HG03097 (cell line): Measurements from ENCODE around the gene ATG13.
"Not testable (repeated sequence)": the region's sequence is repeated elsewhere in the genome, so short reads cannot be mapped to it uniquely, and the experiment has no call there.

Experiments
- ATAC-seq: cut with Tn5 transposase; IDR thresholded peaks from one replicate; pipeline ENCODE4 v1.9.1; 2021; ENCODE audit not compliant: unreplicated experiment, low FRiP score

ATG13 gene

DNA sequence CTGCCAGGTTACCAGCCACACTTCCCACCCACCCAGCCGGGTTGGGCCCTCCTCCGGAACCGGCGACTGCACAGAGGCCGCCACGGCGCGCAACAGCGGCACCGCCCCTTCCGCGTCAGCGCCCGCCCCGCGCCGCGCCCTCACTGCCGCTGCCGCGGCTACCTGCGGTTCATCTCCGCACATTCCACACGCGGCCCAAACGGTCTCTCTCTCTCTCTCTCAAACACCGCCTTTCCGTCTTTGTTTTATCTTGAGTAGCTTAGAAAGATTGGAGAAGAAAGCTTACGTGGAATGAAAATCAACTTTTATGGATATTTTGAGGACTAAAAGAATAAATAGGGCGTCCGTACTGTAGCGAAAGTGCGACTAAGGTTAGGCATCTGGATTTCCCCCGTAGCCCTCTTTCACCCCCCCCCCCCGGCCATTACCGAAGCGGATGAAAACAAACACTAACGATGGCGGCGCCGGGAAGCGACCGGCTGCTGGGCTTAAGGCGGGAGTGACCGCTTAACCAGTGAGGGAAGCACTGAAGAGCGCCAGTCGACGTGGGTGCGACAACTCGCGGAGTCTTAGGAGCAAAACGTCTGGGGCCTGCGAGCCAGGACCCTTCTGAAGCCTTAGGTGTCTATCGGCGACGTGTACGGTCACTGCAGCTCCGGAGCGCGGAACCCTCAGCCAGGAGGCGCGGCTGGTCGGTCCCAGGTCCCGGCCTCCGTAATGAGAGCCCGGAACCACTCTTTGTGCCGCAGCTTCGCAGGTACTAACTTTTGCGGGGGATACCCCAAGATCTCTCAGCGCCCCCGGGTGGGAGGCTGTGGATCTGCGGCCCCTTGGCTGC is at the start of gene ATG13, which contains the start of gene HARBI1:
TSS of gene ATG13 (plus strand) at position 420 of the 838 bp plus-strand sequence. CDS start 26,739 bp downstream, outside the sequence.
TSS of gene HARBI1 (minus strand) at position 94 of the 838 bp plus-strand sequence. CDS start 990 bp downstream, outside the sequence.
- peak; percentile 94 for ATAC-seq

DNA sequence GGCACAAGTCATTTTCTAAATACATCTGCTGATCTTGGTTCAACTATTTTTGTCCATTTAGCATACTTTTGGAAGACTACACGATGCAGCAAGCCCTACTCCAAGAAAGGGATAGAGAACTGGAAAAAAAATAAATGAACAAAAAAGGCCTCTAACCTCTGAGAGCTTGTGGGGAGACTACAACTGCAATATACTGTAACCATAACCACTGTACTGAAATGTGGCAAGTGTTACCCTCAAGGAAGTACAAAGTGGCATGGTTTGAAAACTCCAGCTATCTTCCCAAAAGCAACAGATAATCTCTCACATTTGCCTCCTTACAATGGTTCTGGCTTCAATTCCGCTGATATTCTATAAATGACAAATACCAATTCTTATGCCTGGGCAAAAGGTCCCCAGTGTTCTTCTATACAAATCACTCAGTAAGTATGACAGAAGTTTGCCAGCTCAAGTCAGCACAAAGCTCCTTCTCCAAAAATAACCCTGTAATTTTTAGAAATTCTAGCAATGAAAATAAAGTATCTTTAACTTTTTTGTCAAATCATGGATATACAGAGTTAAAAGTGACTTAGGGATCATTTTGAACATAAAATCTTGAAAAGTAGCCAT is 46.5 kb upstream of the ATG13 start:
- ATAC-seq, result no peak

DNA sequence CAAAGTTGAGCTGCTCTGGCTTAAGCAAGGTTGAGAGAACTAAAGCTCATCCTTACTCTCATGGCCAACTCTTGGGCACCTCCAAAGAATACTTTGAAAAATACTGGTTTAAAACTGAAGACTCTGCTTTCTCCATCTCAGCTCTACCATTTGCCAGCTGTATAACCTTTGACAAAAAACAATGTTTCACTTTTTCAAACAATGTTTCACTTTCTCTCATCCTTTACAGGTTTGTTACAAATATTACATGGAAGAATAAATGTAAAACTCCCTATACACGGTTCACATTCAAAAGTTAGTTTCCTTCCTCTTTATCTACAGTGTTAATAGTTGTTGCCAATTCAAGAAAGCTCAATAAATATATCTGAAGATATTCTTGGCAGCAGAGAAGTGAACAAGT is 42.7 kb upstream of the ATG13 start:
- no peak for ATAC-seq

DNA sequence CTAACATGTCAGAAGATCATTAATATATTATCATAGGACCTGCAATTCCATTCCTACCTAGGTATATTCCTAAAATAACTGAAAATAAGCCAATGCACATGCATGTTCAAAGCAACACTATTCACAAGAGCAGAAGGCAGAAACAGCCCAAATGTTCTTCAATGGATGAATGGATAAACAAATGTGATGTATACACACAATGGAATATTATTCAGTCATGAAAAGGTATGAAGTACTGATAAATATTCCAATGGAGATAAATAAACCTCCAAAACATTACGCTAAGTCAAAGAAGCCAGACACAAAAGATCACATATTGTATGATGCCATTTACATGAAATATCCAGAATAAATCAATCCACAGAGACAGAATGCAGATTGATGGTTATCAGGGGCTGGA is 40.3 kb upstream of the ATG13 start:
- no peak for ATAC-seq

DNA sequence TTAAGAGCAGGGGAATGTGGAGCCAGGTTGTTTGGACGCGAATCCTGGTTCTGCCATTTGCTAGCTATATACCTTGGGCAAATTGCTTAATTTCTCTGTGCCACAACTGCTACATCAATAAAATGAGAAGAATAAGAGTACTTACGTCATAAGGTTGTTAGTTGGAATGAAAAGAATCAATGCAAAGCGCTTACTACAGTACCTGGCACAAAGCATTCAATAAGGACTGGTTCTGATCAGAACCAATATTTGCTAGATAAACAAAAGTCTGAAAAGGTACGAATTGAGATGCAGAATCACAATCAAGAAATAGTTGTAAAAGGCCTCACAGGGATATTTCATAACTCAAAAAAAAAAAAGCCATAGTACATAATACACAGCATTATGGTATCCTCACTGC is 34.8 kb upstream of the ATG13 start:
- ATAC-seq, result no peak

DNA sequence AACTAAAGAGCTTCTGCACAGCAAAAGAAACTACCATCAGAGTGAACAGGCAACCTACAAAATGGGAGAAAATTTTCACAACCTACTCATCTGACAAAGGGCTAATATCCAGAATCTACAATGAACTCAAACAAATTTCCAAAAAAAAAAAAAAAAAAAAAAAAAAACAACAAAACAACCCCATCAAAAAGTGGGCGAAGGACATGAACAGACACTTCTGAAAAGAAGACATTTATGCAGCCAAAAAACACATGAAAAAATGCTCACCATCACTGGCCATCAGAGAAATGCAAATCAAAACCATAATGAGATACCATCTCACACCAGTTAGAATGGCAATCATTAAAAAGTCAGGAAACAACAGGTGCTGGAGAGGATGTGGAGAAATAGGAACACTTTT is 33.8 kb upstream of the ATG13 start:
- not testable (repeated sequence) for ATAC-seq

DNA sequence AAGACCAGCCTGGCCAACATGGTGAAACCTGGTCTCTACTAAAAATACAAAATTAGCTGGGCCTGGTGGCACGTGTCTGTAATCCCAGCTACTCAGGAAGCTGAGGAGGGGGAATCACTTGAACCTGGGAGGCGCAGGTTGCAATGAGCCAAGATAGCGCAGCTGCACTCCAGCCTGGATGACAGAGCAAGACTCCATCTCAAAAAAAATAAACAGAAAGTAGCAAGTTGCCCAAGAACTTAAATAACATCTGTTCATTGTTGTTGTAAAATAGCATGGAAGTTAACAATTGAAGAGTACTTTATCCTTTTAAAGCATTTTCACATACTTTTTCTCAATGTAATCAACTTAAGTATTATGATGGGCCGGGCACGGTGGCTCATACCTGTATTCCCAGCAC is 29.2 kb upstream of the ATG13 start:
- ATAC-seq, result no peak

DNA sequence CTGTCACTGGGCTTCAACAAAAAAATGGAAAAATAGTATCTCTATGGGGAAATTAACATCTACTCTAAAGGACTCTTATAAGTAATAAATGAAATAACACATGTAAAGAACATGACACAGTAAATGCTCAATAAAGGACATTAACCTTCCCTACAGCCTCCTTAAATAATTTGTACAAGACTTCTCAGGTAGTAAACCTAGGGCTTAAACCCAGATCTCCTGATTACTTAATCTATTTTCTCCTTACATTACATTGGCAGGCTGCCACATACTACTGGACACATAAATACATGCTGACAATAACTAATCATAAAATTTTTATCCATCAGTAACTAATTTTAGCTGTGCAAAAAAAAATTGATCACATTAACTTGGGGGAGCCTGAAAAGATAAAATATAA is 28.4 kb upstream of the ATG13 start:
- no peak for ATAC-seq

DNA sequence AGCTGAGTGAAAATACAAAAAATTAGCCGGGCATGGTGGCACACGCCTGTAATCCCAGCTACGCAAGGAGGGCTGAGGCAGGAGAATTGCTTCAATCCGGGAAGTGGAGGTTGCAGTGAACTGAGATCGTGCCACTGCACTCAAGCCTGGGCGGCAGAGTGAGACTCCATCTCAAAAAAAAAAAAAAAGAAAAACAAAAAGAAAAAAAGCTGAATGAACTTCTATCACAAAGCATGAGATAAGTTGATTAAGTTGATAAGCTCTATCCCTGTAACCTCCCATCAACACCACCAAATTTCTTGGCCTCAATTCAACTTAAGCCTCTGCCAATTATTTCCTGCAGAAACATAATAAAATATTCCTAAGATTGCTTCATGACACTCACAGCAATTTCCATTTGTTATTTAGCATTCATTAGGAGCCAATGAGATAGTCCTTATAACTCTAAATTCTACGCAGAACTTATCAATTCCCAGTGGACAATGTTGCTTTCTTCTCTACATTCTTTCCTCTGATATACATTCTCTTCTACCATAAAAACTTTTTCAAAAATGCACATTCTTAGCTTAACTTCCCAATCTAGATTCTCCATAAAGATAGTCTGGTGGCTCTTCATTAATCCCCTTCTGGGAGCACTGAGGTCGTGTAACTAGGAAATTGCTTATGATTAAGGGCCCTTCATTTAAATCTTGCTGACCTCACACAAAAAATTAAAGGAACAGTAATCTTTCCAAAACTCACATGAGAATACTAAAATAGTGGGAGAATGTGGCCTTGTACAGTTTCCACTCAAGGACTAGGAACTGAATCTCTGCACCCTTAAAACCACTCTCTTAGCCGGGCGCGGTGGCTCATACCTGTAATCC is 26.4 kb upstream of the ATG13 start:
- no peak for ATAC-seq

DNA sequence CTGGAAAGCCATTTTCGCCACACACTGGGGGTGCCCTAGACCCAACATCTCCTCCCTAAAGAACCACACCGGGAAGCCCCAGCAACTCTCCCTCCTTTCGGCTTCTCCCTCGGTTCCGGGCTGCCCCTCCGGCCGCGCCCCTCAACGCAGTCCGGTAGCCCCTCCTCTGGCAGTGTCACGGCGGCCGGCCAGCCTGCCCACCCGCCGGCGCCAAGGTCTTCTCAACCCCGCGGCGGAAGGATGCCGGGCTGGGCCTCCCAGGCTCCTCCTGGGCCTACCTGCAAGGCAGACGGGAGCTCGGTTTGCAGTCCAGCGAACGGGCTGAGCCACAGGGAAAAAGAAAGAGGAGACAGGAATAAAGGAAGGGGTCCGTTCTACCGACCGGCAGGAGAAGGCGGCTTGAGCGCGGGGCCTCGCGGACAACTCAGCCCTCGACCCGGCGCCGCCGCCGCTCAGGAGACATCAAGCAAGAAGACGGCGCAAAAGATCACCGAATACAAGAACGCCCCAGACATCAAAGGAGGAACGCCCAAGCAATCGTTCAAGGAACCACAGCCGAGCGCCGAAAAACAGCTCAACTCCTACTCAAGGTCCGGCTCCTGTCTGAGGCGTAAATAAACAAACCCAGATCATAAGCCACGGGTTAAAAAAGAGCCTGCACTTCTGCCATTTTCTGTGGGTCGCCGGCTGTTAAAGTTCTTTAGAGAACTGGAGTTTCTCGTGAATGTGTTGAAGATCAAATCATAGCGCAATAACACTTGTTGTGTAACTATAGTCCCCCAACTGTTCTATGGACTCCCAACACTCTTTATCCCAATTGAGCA is 23.6 kb upstream of the ATG13 start, which contains the start of gene AMBRA1:
TSS of gene AMBRA1 (minus strand) at position 474 of the 824 bp plus-strand sequence. CDS start 45,643 bp downstream, outside the sequence.
- ATAC-seq, result peak; percentile 70

DNA sequence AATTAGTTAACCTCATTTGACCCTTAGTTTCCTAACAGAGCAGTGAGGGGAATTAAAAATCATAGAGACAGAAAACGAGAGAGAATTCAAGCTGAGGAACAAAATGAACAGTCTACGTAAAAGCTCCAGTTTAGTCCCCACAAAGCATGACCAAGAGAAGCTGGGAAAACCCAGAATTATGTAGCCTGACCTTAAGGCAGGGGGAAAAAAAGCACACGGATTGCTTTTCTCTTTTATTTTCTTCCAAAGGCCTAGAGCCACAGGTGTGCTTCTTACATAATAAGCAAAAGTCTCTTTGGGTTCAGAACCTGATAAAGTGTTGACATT is 23.0 kb upstream of the ATG13 start:
- ATAC-seq, result no peak

DNA sequence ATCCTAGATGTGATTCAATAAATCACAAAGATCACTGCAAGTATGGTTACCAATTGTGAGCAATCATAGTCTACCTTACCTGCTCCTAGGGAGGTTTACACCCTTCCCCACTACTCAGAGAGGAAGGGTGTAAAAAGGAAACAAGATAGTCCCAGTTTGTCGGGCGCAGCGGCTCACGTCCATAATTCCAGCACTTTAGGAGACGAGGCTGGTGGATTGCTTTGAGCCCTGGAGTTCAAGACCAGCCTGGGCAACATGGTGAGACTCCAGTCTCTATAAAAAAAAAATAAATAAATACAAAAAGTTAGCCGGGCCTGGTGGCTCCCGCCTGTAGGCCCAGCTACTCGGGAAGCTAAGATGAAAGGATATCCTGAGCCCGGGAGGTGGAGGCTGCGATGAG is 22.6 kb upstream of the ATG13 start:
- ATAC-seq, result no peak

DNA sequence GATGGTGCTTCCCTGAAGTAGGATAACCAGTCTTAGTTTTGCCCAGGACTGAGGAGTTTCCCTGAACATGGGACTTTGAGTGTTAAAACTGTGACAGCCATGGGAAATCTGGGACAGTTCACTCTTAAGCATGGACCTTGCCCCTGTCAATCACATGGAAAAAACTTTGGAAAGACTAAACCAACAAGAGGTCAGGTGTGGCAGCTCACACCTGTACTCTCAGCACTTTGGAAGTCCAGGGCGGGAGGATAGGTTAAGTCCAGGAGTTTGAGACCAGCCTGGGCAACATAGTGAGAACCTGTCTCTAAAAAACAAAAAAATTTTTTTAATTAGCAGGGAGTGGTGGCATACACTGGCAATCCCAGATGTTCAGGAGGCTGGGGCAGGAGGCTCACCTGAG is 20.2 kb upstream of the ATG13 start:
- no peak for ATAC-seq

DNA sequence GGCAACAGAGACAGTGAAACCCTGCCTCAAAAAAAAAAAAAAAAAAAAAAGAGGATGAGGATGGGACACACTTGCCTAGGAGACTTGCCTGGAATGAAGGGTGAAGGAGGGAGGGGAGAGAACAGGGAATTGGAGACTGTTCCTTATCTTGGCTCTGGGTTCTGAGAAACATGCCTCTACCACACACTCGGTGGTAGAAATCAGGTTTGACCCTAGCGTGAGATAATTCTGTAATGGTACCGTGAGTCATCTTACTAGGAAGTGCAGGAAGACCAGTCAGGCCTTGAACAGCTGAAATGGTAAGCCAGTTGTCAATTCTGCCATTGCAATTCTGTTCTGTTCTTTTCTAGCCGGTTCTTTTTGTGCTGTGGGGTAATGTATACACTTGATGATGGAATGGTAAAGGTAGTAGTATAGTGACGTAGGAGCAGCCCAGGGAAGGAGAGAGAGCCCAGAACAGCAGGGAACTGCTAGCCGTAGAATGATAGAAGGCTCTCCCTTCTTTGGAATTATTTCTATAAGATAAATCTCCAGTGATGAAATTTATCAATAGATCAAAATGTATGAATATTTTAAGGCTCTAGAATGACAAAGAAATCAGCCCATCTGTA is 19.6 kb upstream of the ATG13 start:
- no peak for ATAC-seq

DNA sequence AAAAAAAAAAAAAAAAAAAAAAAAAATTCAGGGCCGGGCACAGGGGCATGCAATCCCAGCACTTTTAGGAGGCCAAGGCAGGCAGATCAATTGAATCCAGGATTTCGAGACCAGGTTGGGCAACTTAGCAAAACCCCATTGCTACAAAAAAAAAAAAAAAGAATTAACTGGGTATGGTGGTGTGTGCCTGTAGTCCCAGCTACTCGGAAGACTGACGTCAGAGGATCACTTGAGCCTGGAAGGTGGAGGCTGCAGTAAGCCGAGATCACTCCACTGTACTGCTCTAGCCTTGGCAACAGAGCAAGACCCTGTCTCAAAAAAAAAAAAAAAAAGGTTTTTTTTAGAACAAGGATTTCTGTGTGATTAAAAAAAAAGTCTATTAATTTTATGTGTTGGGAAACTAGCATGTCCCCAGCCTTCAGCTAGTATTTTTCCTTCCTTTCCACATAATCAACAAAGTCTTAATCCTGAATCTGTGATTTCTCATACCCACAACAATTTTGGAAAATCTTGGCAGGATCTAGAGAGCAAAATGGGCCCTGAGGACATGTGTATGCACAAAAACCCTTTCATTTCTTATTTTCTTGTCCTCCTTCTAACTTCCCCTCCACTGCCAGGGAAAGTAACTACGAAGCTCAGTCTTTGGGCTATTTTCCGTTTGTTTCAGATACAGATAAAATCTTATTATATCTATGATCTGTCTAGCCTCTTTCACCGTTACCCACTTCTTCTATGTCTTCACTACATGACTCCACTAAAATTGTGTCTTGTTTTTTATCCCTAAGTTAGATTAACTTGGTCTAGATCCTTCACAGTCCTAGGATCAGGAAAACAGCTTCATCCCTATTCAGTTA is 17.8 kb upstream of the ATG13 start:
- ATAC-seq, result no peak

DNA sequence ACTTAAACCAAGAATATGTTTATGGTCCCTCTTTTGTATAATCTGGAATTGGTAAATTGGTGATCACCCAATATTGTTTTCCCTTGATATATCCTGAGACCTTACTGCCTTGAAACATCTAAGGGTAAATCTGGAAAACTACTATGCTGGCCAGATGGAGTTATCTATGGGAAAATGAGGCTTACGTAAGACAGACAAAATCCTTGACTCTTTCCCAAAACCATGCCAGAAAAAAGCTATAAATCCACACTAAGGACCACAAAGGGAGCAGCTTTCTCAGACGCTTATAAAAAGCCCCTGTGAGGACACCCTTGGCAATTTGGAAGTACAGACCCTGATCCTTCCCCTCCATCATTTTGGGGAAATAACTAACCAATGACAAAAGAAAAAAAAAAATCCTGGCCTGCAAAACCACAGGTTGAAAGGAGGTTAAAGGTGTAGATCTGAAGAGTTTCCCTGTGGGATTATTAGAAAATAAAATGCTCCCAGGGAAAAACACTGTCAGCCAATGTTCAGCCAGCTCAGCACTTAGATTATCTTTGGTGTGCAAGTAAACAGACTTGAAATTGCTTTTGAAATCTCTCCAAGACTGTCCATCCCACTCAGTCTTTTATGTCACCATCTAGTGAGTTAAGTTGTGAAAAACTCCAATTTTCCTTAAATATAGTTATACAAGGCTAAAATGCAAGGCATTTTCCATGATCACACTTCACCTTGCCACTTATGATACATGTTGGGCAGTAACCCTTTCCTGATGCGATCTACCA is 17.0 kb upstream of the ATG13 start:
- ATAC-seq, result no peak

DNA sequence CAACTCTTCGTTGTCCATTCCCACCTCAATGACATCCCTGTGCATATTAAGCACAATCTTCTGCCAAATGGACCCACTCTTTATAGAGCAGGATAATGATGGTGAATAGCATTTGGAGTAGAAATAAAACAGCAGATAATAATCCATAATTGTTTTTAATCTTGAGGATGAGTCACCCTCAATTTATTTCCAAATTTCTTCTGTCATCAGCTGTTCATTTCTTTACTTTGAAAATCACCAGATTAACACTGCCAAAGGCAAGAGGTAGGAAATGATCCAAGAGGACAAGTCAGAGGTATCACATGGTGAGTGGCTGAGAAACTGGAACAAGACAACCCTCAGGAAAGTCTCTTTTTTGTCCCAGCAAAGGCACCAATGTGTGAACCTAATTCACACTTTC is 16.2 kb upstream of the ATG13 start:
- ATAC-seq, result no peak

DNA sequence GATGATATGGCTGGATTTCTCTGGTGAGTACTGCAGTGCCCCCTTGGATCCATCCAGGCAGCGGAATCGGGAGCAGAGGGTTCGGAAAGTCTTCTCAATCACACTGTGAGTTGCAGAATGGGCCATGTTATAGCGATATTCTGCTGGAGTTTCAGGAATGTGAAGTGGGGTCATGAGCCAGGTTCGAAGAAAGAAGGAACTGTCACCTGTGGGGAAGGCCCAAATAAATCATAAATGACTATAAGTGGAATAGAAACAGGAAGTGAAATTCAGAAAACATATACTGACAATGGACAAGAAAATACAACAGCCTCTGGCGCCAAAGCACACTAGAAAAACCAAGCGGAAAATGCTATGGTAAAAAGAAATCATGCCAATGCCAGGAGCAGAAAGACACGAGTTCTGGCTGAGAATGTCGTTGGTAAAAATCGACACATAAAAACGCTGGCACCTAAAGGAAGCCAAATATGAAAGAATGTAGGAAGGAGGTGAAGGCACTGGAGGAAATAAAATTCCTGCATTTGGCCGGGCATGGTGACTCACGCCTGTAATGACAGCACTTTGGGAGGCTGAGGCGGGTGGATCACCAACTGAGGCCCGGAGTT is 13.5 kb upstream of the ATG13 start:
- no peak for ATAC-seq
